Germinal center (tissue), 1 donor: ENCODE results near the gene KAZALD1.

ENCODE experiments used
- DNase-seq: peaks from one replicate; pipeline ENCODE4 v3.0.0; 2012; ENCODE audit warnings: mixed read lengths, low spot score

Gene KAZALD1

GRCh38 chr10:101047961-101048892, 13.6 kb upstream of the KAZALD1 start:
- DNase-seq = no peak

GRCh38 chr10:101050208-101051069, 11.3 kb upstream of the KAZALD1 start:
- DNase-seq = peak; percentile 84

DNA sequence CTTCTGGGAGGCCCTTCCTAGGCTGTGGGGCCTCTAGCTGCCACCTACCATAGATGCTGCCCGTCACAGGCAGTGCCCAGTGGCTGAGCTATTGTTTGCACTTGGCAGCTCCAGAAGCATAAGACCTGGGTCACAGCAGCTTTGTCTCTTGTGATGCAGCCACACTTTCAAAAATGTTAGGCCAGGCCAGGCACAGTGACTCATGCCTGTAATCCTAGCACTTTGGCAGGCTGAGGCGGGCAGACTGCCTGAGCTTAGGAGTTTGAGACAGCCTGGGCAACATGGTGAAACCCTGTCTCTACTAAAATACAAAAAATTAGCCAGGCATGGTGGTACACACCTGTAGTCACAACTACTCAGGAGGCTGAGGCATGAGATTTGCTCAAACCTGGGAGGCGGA, 9.5 kb upstream of the KAZALD1 start:
- no peak for DNase-seq

- DNase-seq = no peak
These were observed 8.3 kb upstream of the KAZALD1 start for GRCh38 chr10:101053516-101053915.

GRCh38 chr10:101054351-101054750, 7.4 kb upstream of the KAZALD1 start:
- no peak for DNase-seq

GRCh38 chr10:101054876-101055275, 6.9 kb upstream of the KAZALD1 start:
- no peak for DNase-seq

- no peak for DNase-seq
These were observed 6.4 kb upstream of the KAZALD1 start for GRCh38 chr10:101055411-101055810.

- DNase-seq = no peak
These were observed 5.2 kb upstream of the KAZALD1 start for GRCh38 chr10:101056365-101057151.

DNA sequence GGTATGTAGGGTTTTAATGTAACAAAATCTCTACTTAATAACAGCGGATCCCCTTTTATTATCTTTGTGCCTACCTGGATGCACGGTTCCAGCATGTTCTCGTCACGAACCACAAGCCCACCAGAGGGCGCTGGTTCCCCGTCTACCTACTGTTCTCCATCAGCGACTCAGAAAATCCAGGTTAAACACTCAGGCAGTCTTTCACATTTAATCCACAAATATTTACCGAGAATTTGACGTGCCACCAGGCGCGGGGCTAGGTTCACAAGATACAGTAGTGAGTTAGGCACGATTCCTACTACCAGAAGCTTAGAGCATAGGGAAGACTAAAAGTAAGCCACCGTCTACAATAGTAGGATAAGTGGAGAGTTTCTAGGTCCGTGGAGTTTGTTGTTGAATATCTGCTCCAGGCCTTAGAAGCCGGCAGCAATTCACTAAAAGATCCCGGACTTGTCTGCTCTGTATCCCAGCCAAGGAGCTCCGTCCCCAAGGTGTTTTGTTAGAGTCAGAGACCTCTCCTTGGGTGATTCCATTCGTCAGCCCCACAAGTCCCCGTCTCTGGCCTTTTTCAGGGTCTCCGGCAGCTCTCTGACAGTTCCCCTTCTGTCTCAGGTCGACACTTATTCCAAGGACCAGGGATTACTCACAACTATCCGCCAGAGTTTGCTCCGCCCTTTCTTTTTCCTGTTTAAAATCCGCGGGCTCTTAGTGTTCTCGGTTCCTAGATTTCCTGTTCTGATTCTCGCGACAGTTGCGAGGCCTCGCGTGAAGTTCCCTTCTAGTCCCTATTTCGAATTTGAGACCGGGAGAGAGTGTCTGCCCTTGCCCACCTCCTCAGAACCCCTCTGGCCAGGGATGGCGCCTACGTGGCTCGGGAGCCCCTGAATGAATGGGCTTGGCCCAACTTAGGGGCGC, 1.5 kb upstream of the KAZALD1 start:
- peak; percentile 84 for DNase-seq

DNA sequence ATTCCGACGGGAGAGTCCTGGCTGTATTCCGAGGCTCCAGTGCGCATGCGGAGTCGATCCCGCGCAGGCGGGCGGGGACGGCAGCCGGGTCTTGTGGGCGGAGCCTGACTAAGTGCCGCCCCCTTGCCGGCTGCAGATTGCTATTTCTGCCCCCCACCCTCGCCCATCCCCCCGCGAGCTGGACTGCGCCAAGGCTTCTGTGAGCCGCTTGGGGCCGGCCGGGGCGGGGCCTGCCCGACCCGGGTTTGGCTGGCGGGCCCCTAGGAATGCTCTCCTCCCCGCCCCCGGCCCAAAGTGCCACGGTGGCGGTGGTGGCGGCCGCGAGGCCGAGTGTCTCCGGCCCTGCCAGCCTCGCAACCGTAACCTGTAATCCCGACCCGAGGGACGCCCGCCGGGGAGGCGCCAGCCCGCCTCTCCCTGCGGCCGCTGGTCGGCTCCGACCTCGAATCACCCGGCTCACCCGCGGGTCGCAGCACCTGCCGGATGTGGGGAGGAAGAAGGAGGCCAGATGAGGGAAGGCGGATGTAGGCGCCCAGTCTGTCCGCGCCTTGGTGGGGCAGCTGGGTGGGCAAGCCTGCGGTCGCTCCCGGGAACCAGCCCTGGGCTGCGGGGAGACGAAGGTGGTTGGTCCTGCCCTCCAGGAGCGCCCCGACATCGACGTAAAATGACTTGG, 702 bp upstream of the KAZALD1 start:
- peak; percentile 98 for DNase-seq

GRCh38 chr10:101062232-101063049, 652 bp downstream of the KAZALD1 start:
- DNase-seq = peak; percentile 80

DNA sequence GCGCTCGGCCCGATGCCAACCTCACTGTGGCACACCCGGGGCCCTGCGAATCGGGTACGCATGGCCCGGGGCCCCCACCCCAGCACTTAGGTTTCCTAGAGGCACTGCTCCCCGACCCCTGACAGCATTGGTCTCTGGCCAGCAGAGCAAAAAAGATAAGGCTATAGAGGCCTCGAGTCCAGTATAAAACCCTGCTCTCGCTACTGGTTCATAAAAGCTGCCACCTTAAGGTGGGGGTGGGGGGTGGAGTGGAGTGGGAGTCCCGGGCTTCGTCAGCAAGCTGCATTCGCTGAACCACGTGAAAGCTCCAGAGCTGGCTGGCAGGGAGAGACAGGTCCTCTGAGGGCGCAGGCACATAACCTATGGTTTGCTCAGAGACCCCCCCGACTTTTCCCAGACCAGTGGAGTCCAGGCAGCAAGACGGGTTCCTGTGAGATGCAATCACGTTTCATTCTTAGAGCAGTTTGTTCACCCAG, 1.3 kb downstream of the KAZALD1 start:
- DNase-seq = no peak

DNA sequence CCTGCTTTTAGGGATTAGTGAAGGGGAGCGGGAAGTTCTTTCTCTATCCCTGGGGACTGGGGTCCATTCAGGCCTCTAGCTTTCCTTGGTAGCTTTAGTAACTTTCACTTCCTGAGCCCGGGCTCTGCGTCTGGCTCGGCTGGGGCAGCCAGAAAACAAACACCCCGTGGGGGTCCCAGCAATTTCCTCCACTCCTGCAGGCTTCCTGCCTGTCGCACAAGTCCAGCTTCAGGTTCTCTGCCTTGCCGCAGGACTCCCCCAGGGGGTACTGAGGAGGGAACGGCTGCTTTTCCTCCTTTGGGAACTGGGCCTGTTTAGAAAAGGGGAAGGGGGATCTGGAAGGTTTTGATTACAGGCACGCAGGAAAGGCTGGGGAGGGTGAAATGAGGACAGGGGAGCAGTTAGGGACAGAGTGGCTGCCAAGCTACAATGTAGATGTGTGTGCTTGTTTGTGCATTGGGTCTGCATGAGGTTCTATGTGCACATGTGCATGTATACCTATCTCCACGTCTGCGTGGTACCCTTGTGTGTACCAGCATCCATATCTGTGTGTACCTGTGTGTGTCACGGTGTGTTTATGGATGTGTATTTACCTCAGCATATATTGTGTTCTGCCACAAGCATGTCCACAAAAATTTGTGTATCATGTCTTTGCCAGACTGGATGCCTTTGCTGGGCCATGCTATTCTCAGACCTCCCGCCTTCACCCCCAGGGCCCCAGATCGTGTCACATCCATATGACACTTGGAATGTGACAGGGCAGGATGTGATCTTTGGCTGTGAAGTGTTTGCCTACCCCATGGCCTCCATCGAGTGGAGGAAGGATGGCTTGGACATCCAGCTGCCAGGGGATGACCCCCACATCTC, 2.0 kb downstream of the KAZALD1 start:
- DNase-seq = no peak

DNA sequence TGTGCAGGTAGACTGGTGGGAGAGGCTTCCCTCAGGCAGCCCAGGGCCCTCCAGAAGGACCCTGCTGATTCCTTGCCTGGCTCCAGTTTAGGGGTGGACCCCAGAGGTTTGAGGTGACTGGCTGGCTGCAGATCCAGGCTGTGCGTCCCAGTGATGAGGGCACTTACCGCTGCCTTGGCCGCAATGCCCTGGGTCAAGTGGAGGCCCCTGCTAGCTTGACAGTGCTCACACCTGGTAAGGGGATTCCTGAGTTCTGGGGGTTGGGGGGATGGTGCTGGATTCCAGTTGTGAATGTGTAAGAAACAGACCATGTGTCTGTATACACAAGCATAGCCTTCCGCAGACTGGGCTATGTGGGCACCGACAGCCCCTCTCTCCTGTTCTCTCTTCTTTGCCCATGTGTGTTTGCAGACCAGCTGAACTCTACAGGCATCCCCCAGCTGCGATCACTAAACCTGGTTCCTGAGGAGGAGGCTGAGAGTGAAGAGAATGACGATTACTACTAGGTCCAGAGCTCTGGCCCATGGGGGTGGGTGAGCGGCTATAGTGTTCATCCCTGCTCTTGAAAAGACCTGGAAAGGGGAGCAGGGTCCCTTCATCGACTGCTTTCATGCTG, 2.7 kb downstream of the KAZALD1 start:
- DNase-seq = no peak

- DNase-seq = no peak
These were observed 3.8 kb downstream of the KAZALD1 start for GRCh38 chr10:101065481-101066145.

- DNase-seq = peak; percentile 68
These were observed 4.5 kb downstream of the KAZALD1 start for GRCh38 chr10:101066146-101066895.

DNA sequence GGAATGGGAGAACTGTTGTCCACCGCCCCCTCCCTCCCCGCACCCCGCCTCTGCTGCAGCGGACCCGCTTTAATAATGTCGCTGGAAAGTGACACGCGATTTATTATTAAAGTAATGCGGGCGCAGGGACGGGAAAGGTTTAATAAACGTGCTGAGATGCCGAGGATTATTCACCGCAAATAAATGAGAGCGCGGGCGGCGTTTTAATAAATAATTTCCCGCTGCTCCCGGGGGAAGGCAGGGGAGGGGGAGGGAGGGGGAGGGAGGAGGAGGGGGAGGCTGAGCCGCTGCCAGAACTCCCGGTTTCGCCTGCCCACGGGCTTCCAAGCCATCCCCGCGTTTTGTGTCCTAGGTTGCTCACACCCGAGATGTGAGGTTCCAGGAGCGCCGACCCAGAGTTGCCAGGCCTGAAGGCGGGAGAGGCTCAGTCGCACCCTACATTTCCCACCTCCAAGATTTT, 5.1 kb downstream of the KAZALD1 start:
- DNase-seq = no peak
